ENCODE data around the gene SNTG2. TPM values are rescaled to one million over a fixed set of nuclear protein-coding genes. Genes with fewer than 3 reads are reported as not detected.
"Not testable (repeated sequence)": the region's sequence is repeated elsewhere in the genome, so short reads cannot be mapped to it uniquely, and the experiment has no call there.

SNTG2 gene
- polyA plus RNA-seq, 5 donors, result 0.44 to 0.85 (median 0.54) TPM

- no peak for DNase-seq
Observed at GRCh38 chr2:1173528-1173927, 222.9 kb downstream of the SNTG2 start.

GRCh38 chr2:1181893-1182292, 231.2 kb downstream of the SNTG2 start:
- DNase-seq, result no peak

- DNase-seq, result no peak
Observed at GRCh38 chr2:1183300-1183699, 232.7 kb downstream of the SNTG2 start.

- no peak for DNase-seq
Observed at GRCh38 chr2:1186421-1186820, 235.8 kb downstream of the SNTG2 start.

- no peak for DNase-seq
Observed at GRCh38 chr2:1187189-1187588, 236.5 kb downstream of the SNTG2 start.

- no peak for DNase-seq
Observed at GRCh38 chr2:1192121-1192520, 241.5 kb downstream of the SNTG2 start.

GRCh38 chr2:1193801-1194200, 243.2 kb downstream of the SNTG2 start:
- DNase-seq, result no peak

- DNase-seq, result no peak
Observed at GRCh38 chr2:1203772-1204171, 253.1 kb downstream of the SNTG2 start.

GRCh38 chr2:1205853-1206252, 255.2 kb downstream of the SNTG2 start:
- no peak for DNase-seq

GRCh38 chr2:1207962-1208510, 257.4 kb downstream of the SNTG2 start:
- no peak for DNase-seq

GRCh38 chr2:1208522-1208921, 257.9 kb downstream of the SNTG2 start:
- DNase-seq, result no peak

GRCh38 chr2:1209246-1209645, 258.6 kb downstream of the SNTG2 start:
- no peak for DNase-seq

- no peak for DNase-seq
Observed at GRCh38 chr2:1209761-1210160, 259.1 kb downstream of the SNTG2 start.

- no peak for DNase-seq
Observed at GRCh38 chr2:1210352-1210751, 259.7 kb downstream of the SNTG2 start.

- DNase-seq, result no peak
Observed at GRCh38 chr2:1219901-1220573, 269.4 kb downstream of the SNTG2 start.

- no peak for DNase-seq
Observed at GRCh38 chr2:1222056-1222455, 271.4 kb downstream of the SNTG2 start.

GRCh38 chr2:1223791-1224190, 273.1 kb downstream of the SNTG2 start:
- no peak for DNase-seq

GRCh38 chr2:1224901-1225300, 274.3 kb downstream of the SNTG2 start:
- DNase-seq, result no peak

- no peak for DNase-seq
Observed at GRCh38 chr2:1226766-1227165, 276.1 kb downstream of the SNTG2 start.

- DNase-seq, result no peak
Observed at GRCh38 chr2:1227274-1227900, 276.7 kb downstream of the SNTG2 start.

- not testable (repeated sequence) for DNase-seq
Observed at GRCh38 chr2:1229596-1229995, 278.9 kb downstream of the SNTG2 start.

GRCh38 chr2:1230155-1230893, 279.7 kb downstream of the SNTG2 start:
- no peak for DNase-seq

All from right lung (tissue), 5 donors.